GM21529 (cell line): ENCODE measurements around the gene EEF2KMT.

ENCODE experiments used
- ATAC-seq: cut with Tn5 transposase; IDR thresholded peaks from one replicate; pipeline ENCODE4 v1.9.1; 2021; ENCODE audit not compliant: unreplicated experiment

The EEF2KMT gene

GRCh38 chr16:5042574-5043171 is 54.9 kb downstream of the EEF2KMT start:
- ATAC-seq: no peak

DNA sequence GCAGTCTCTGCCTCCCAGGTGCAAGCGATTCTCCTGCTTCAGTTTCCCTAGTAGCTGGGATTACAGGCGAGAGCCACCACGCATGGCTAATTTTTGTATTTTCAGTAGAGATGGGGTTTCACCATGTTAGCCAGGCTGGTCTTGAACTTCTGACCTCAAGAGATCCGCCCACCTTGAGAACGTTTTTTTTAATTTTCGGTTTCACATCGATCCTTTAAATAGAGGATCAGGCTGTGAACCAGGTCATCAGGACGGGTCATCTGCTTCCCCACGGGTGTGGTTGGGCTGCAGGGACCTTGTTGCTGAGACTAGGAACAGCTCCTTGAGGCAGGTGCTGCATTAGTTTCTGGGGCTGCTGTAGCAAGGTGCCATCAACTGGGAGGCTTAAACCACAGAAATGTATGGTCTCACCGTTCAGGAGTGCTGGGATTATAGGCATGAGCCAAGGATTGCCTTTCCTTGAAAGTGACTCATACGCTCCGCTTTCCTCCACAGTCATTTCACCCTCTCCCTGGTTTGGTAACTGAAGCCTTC is 55.9 kb downstream of the EEF2KMT start:
- peak; percentile 73 for ATAC-seq

- ATAC-seq: no peak
Observed at GRCh38 chr16:5040451-5040850, 57.1 kb downstream of the EEF2KMT start.

- no peak for ATAC-seq
Observed at GRCh38 chr16:5036228-5037156, 61.1 kb downstream of the EEF2KMT start.

DNA sequence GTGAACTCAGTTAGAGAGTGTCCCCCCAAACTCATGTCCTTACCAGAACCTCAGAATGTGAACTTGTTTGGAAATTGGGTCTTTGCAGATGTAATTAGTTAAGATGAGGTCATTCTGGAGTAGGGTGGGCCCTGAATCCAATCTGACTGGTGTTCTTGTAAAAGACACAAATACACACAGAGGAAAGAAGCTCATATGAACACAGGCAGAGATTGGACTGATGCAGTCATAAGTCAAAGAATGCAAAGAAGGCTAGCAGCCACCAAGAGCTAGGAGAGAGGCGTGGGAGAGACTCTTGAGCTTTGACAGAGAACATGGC is 61.7 kb downstream of the EEF2KMT start:
- no peak for ATAC-seq
